ENCODE measurements around the gene SLC25A33. TPM values are rescaled to one million over a fixed set of nuclear protein-coding genes. Genes with fewer than 3 reads are reported as not detected.

The SLC25A33 gene
- total and polyA plus RNA-seq, 12 donors: 1.9 to 10.3 (median 3.3) TPM

DNA sequence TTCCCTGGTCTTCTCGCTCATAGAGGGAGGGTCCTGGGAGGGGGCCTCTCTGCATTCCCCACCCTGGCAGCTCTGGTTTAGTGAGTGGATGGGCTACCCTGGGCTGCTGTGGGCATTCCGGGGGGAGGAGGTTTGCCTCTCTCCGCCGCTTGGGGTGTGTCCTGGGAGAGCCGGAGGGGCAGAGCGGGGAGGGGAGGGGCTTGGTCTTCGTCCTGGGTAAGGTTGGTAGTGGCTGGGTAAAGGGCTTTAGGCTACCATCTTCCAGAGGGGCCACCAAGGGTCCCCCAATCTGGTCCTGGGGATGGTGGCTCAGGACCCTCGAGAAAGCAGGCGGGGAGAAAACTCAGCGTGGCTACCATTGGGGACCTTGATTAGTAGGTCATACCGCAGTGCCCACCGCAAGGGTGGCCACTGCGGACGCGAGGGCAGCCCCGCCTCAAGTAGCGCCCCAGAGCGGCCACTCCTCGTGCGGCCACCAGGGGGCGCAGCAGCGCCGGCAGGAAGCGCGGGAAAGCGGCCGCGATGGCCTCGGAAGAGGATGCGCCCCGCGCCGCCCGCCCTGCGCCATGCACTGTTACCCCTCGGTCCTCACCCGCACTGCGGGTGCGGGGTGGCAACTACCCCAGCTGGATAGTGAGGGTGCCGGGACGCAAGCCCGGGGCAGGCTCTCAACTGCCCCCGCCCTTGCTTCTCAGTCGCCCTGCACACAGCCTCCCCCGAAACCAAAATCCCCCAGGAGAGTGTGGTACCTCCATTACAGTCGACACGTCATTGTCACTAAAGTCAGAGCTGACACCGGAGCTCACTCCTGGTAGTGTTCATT, 44.1 kb upstream of the SLC25A33 start:
- intact Hi-C loops (cut with DNase I): loop anchor here (2.0 to 5.0 kb wide), 4 partner anchors 77 to 228 kb away; no protein-coding TSS in a partner anchor
- peak overlapping the region in 1 of 4 donors; percentile 41 for H3K4me3 ChIP-seq
- peaks cover 0 to 3% of the 10 kb centered on the region in 2 donors for H3K4me1 ChIP-seq (replicated peaks in 1 of 2)
- no peaks in the 10 kb centered on the region for H3K36me3 ChIP-seq (replicated peaks in 1 of 2)
- H3K27ac ChIP-seq: no peak overlapping the region
- peak in 6 of 7 donors; percentile 40 to 66 (median 54) for DNase-seq
- TF ChIP-seq POLR2A (IDR thresholded peaks at IDR 0.05) (no peak), CTCF (IDR thresholded peaks at IDR 0.05) (peak; percentile 64 to 99 (median 92))
- H3K27me3 ChIP-seq: no peaks in the 10 kb centered on the region
- no peaks in the 10 kb centered on the region for H3K9me3 ChIP-seq (replicated peaks in 1 of 3)
- WGBS, 4 donors: 8 to 21% (median 15%) methylated on average over 16 to 48 of the region's 48 CpGs

DNA sequence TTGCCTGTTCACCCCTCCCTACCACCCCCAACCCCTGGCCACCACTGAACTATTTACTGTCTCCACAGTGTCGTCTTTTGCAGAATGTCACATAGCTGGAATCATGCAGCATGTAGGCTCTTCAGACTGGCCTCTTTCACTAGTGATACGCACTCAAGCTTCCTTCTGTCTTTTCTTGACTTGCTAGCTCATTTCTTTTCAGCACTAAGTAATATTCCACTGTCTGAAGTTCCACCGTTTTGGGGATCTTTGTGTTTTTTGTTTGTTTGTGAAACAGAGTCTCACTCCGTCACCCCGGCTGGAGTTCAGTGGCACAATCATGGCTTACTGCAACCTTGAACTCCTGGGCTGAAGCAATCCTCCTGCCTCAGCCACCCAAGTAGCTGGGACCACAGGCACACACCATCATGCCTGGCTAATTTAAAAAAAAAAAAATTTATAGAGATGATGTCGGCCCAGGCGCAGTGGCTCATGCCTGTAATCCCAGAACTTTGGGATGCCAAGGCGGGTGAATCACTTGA, 43.4 kb upstream of the SLC25A33 start:
- Histone ChIP-seq H3K36me3 (replicated peaks in 1 of 2) (no peaks in the 10 kb centered on the region), H3K4me1 (replicated peaks in 1 of 2) (peaks cover 0 to 3% of the 10 kb centered on the region in 2 donors), H3K27ac (no peak overlapping the region), H3K27me3 (no peaks in the 10 kb centered on the region), H3K9me3 (replicated peaks in 1 of 3) (no peaks in the 10 kb centered on the region), H3K4me3 (no peak overlapping the region)
- DNase-seq: no peak
- intact Hi-C loops (cut with DNase I): loop anchor here (2.0 to 5.0 kb wide), 2 partner anchors 76 to 77 kb away; no protein-coding TSS in a partner anchor
- no peak for TF ChIP-seq POLR2A (IDR thresholded peaks at IDR 0.05)
- TF ChIP-seq CTCF (IDR thresholded peaks at IDR 0.05): no peak
- WGBS, 4 donors: 79 to 90% (median 89%) methylated on average over 8 of the region's 8 CpGs

GRCh38 chr1:9500756-9501754, 38.2 kb upstream of the SLC25A33 start:
- H3K36me3 ChIP-seq (replicated peaks in 1 of 2): no peaks in the 10 kb centered on the region
- H3K4me1 ChIP-seq (replicated peaks in 1 of 2): no peaks in the 10 kb centered on the region
- H3K27ac ChIP-seq: no peak overlapping the region
- 67 to 79% (median 74%) methylated on average over 17 of the region's 17 CpGs for WGBS, 4 donors
- TF ChIP-seq POLR2A (IDR thresholded peaks at IDR 0.05) (no peak), CTCF (IDR thresholded peaks at IDR 0.05) (no peak)
- H3K4me3 ChIP-seq: no peak overlapping the region
- H3K27me3 ChIP-seq: no peaks in the 10 kb centered on the region
- no peak for DNase-seq
- intact Hi-C loops (cut with DNase I): no loop called here
- no peaks in the 10 kb centered on the region for H3K9me3 ChIP-seq (replicated peaks in 1 of 3)

Measured in adrenal gland (tissue), 12 donors.